MG63 (cell line): Measurements from ENCODE around the gene AMT. TPM values are rescaled to one million over a fixed set of nuclear protein-coding genes. Genes with fewer than 3 reads are reported as not detected.

ENCODE experiments used
- DNase-seq: peaks from one replicate; pipeline ENCODE4 v3.0.0-alpha.2; 2020
- H3K27me3 ChIP-seq: fragments of 250-450 bp; sonication (Bioruptor Pico); 2 replicates; pipeline ENCODE4 v1.5.1; 2020; ENCODE audit warnings: mild to moderate bottlenecking, moderate library complexity
- H3K36me3 ChIP-seq: fragments of 250-450 bp; sonication (Bioruptor Pico); 2 replicates; pipeline ENCODE4 v1.5.1; 2020; ENCODE audit warnings: mild to moderate bottlenecking, moderate library complexity
- H3K4me3 ChIP-seq: fragments of 250-450 bp; sonication (Bioruptor Pico); 2 replicates; pipeline ENCODE4 v1.5.1; 2020; ENCODE audit warnings: mild to moderate bottlenecking, moderate library complexity
- H3K9me3 ChIP-seq: fragments of 250-450 bp; sonication (Bioruptor Pico); 2 replicates; pipeline ENCODE4 v1.5.1; 2020; ENCODE audit warnings: mild to moderate bottlenecking, moderate library complexity
- total RNA-seq: library from RNA; depleted of rRNA; stranded (reverse); fragments of >200 nt; shearing (Covaris generic); gene quantifications from 2 replicates; pipeline ENCODE4 v1.2.3, GENCODE V29; 2014; ENCODE audit warnings: low replicate concordance; rRNA removed

AMT gene
- total RNA-seq, 1 experiment from 2014 or later = 1.2 TPM

- DNase-seq = no peak
- Histone ChIP-seq H3K27me3 (no peaks in the 10 kb centered on the region), H3K9me3 (no peaks in the 10 kb centered on the region), H3K36me3 (peaks cover 34% of the 10 kb centered on the region), H3K4me3 (no peak overlapping the region)
Measured at GRCh38 chr3:49371946-49372345, 50.3 kb downstream of the AMT start.

- no peak overlapping the region for H3K4me3 ChIP-seq
- no peaks in the 10 kb centered on the region for H3K9me3 ChIP-seq
- no peak for DNase-seq
- no peaks in the 10 kb centered on the region for H3K27me3 ChIP-seq
- H3K36me3 ChIP-seq = peaks cover 41% of the 10 kb centered on the region
Measured at GRCh38 chr3:49370585-49371290, 51.5 kb downstream of the AMT start.

Other genes starting within 250 kb of the AMT start
- gene C3orf62, start 145.2 kb downstream of the AMT start, total RNA-seq = 1.4 and 2.7 TPM in 2 replicates
- 22.7 and 30.3 TPM in 2 replicates for gene USP4, start 82.4 kb downstream of the AMT start, total RNA-seq
- gene GPX1, start 64.1 kb downstream of the AMT start, total RNA-seq = 74.0 and 247 TPM in 2 replicates
- gene RHOA, start 10.5 kb downstream of the AMT start, total RNA-seq = 495 and 617 TPM in 2 replicates
- 22.3 and 22.6 TPM in 2 replicates for gene TCTA, start 10.1 kb downstream of the AMT start, total RNA-seq
- 13.9 and 19.9 TPM in 2 replicates for gene NICN1, start 6.9 kb upstream of the AMT start, total RNA-seq
- gene DAG1, start 47.8 kb upstream of the AMT start, total RNA-seq = 43.5 and 52.3 TPM in 2 replicates
- 0.05 and 0.23 TPM in 2 replicates for gene BSN, start 132.0 kb upstream of the AMT start, total RNA-seq